A549 (cell line): Measurements from ENCODE around the gene ZNF625.

Experiments
- CHD4 ChIP-seq: fragments of 200-600 bp; sonication (generic); IDR thresholded peaks from 2 replicates; pipeline ENCODE4 v1.6.1; 2016; ENCODE audit warnings: antibody characterized with exemption, mild to moderate bottlenecking, borderline replicate concordance
- CTCF ChIP-seq: fragments of >200 bp; sonication (Bioruptor Twin); formaldehyde crosslinking; IDR thresholded peaks from 3 replicates; pipeline ENCODE4 v1.5.1; 2016
- ELK1 ChIP-seq: fragments of 150-350 bp; IDR thresholded peaks from 2 replicates; pipeline ENCODE4 v1.6.1; 2014; ENCODE audit warnings: low read depth, mild to moderate bottlenecking, low read length
- ESRRA ChIP-seq: fragments of 150-350 bp; IDR thresholded peaks from 2 replicates; pipeline ENCODE4 v1.6.1; 2014; ENCODE audit warnings: mild to moderate bottlenecking, low read length, borderline replicate concordance
- HOXB13 ChIP-seq: fragments of 250-450 bp; sonication (Bioruptor Pico); IDR thresholded peaks from 2 replicates; pipeline ENCODE4 v1.5.0; 2020; ENCODE audit warnings: low read depth, mild to moderate bottlenecking, moderate library complexity
- MAZ ChIP-seq: fragments of 150-350 bp; IDR thresholded peaks from 2 replicates; pipeline ENCODE4 v1.6.1; 2014; ENCODE audit warnings: antibody characterized with exemption, low read depth, low read length, borderline replicate concordance
- POLR2A ChIP-seq: IDR thresholded peaks from 2 replicates; pipeline ENCODE4 v1.6.1; 2012; ENCODE audit warnings: mild to moderate bottlenecking, low read length
- RAD21 ChIP-seq, 2 experiments: fragments of >200 bp in 1 of 2; sonication (Bioruptor Twin) in 1 of 2; formaldehyde crosslinking in 1 of 2; IDR thresholded peaks in 1 of 2; conservative IDR thresholded peaks in 1 of 2; 2 replicates in 1 of 2; 3 replicates in 1 of 2; pipeline ENCODE4 v1.6.1; 2012 to 2018; ENCODE audit warnings: inconsistent platforms in 1 of 2
- REST ChIP-seq: fragments of 200-600 bp; sonication (generic); IDR thresholded peaks from 2 replicates; pipeline ENCODE4 v1.6.1; 2016; ENCODE audit warnings: antibody characterized with exemption, mild to moderate bottlenecking, moderate library complexity
- TFCP2L1 ChIP-seq: fragments of 250-450 bp; sonication (Bioruptor Pico); IDR thresholded peaks from 2 replicates; pipeline ENCODE4 v1.5.0; 2021; ENCODE audit warnings: mild to moderate bottlenecking

- no peak for TF ChIP-seq HOXB13 (CRISPR knock-in tag)
- no peak for TF ChIP-seq POLR2A
- no peak for TF ChIP-seq REST
- no peak for TF ChIP-seq CTCF
- TF ChIP-seq TFCP2L1 (CRISPR knock-in tag) = no peak
- no peak for TF ChIP-seq ESRRA
- no peak for TF ChIP-seq ELK1
- no peak for TF ChIP-seq RAD21 (conservative IDR thresholded peaks at IDR 0.05 in 1 of 2, IDR thresholded peaks at IDR 0.05 in 1 of 2)
- no peak for TF ChIP-seq CHD4
- TF ChIP-seq MAZ = no peak
These were observed 43.4 kb downstream of the ZNF625 start for GRCh38 chr19:12113121-12113520.
